K562 (cell line): ENCODE measurements around the gene AP3S2. TPM values are rescaled to one million over a fixed set of nuclear protein-coding genes. Genes with fewer than 3 reads are reported as not detected.
"Not testable (repeated sequence)": the region's sequence is repeated elsewhere in the genome, so short reads cannot be mapped to it uniquely, and the experiment has no call there.

ENCODE experiments used
- ATAC-seq: fragments of 200-7000 bp; cut with Tn5 transposase; 3 replicates; pipeline ENCODE4 v1.9.1; 2020; ENCODE audit warnings: moderate library complexity
- BruUV-seq: library from RNA; stranded (reverse); fragments of 400-500 nt; replicated peaks from 2 replicates; lab custom pipeline; 2021; lab: Mats Ljungman, UMichigan
- CTCF ChIA-PET: fragments of 300-600 bp; formaldehyde crosslinking; extraction: SDS; loops from one replicate; lab custom pipeline; 2021; ENCODE audit warnings: low intra/inter-chr PET ratio; lab: Yijun Ruan, JAX
- POLR2A ChIA-PET: fragments of 300-600, 350-650 bp; sonication (Branson Sonifier 250); formaldehyde crosslinking; extraction: SDS; loops from one replicate; lab custom pipeline; 2021; ENCODE audit warnings: antibody characterized with exemption, inconsistent platforms; lab: Yijun Ruan, JAX
- DNase-seq, 4 experiments: peaks; one replicate each; pipeline versions ENCODE4 v3.0.0 to v3.0.0-alpha.2; 2011 to 2018; ENCODE audit warnings: low spot score in 3 of 4, mixed read lengths in 3 of 4; ENCODE audit errors: extremely low read depth in 1 of 4
- FAIRE-seq: peaks from 2 replicates; lab custom pipeline; 2011; peaks lifted over from hg19 to GRCh38; lab: Jason Lieb, UNC
- H2AFZ ChIP-seq: 2 replicates; pipeline ENCODE4 v1.6.0; 2011; ENCODE audit warnings: low read depth, low read length, control low read depth, inconsistent platforms
- H3K27ac ChIP-seq: fragments of 200-600 bp; 3 replicates; pipeline ENCODE4 v1.8.0; 2011; ENCODE audit warnings: low read depth, mild to moderate bottlenecking, control low read depth, inconsistent platforms, low read length, moderate library complexity, mixed read lengths; ENCODE audit errors: extremely low read depth
- H3K27me3 ChIP-seq, 2 experiments: fragments of 300-600 bp in 1 of 2; 2 replicates in 1 of 2; 3 replicates in 1 of 2; pipeline versions ENCODE4 v1.6.0 to v1.8.0; 2011; ENCODE audit warnings: inconsistent platforms in 2 of 2, low read length in 2 of 2, mild to moderate bottlenecking in 1 of 2, mixed read lengths in 1 of 2, moderate library complexity in 1 of 2; ENCODE audit not compliant: control insufficient read depth in 2 of 2, insufficient read depth in 2 of 2
- H3K36me3 ChIP-seq: fragments of 300-600 bp; 3 replicates; pipeline ENCODE4 v1.8.0; 2011; ENCODE audit warnings: mild to moderate bottlenecking, low read length, inconsistent platforms; ENCODE audit not compliant: control insufficient read depth, insufficient read depth
- H3K4me1 ChIP-seq, 2 experiments: fragments of 200-600 bp in 1 of 2; replicated peaks in 1 of 2; 2 replicates in 1 of 2; 3 replicates in 1 of 2; pipeline versions ENCODE4 v1.5.1 to v1.8.0; 2011; ENCODE audit warnings: inconsistent platforms in 2 of 2, low read length in 2 of 2, mild to moderate bottlenecking in 1 of 2, mixed read lengths in 1 of 2, moderate library complexity in 1 of 2; ENCODE audit not compliant: control insufficient read depth in 2 of 2, insufficient read depth in 2 of 2
- H3K4me2 ChIP-seq: 2 replicates; pipeline ENCODE4 v1.6.1; 2011; ENCODE audit warnings: low read length, control low read depth, inconsistent platforms, mixed read lengths; ENCODE audit not compliant: insufficient read depth
- H3K4me3 ChIP-seq: fragments of 200-600 bp; sonication (generic), shearing (Covaris generic); 2 replicates; pipeline ENCODE4 v1.5.1; 2016; ENCODE audit warnings: control low read depth, inconsistent platforms
- H3K79me2 ChIP-seq: fragments of 200-600 bp; 3 replicates; pipeline ENCODE4 v1.8.0; 2011; ENCODE audit warnings: low read length, inconsistent platforms; ENCODE audit not compliant: control insufficient read depth, insufficient read depth
- H3K9ac ChIP-seq, 2 experiments: 2 replicates each; pipeline versions ENCODE4 v1.6.0 to v1.6.1; 2011; ENCODE audit warnings: low read depth in 2 of 2, low read length in 2 of 2, control low read depth in 1 of 2, inconsistent platforms in 1 of 2, mild to moderate bottlenecking in 1 of 2, mixed read lengths in 1 of 2; ENCODE audit not compliant: insufficient read depth in 1 of 2
- H3K9me1 ChIP-seq: one replicate; pipeline ENCODE4 v1.6.0; 2011; ENCODE audit warnings: inconsistent platforms, mild to moderate bottlenecking, low read length, moderate library complexity; ENCODE audit not compliant: control insufficient read depth, insufficient read depth
- H3K9me3 ChIP-seq: replicated peaks from 2 replicates; pipeline ENCODE4 v1.5.1; 2011; ENCODE audit warnings: low read depth, low read length, inconsistent platforms; ENCODE audit not compliant: control insufficient read depth, insufficient read depth
- H4K20me1 ChIP-seq: replicated peaks from 2 replicates; pipeline ENCODE4 v1.6.1; 2011; ENCODE audit warnings: low read length, inconsistent platforms, mixed read lengths; ENCODE audit not compliant: control insufficient read depth, insufficient read depth
- ARNT ChIP-seq, 2 experiments: fragments of 450-650 bp; IDR thresholded peaks; 2 replicates each; pipeline ENCODE4 v1.6.1; 2016; ENCODE audit warnings: mild to moderate bottlenecking in 1 of 2
- DNMT1 ChIP-seq: fragments of 450-650 bp; IDR thresholded peaks from 2 replicates; pipeline ENCODE4 v1.6.1; 2016; ENCODE audit warnings: antibody characterized with exemption, mild to moderate bottlenecking
- FOXJ2 ChIP-seq: fragments of 200-800 bp; sonication (Bioruptor generic); IDR thresholded peaks from 2 replicates; pipeline ENCODE4 v1.6.1; 2016; ENCODE audit warnings: missing genetic modification characterization, missing compliant biosample characterization
- GABPA ChIP-seq: fragments of 200-800 bp; sonication (Bioruptor generic); conservative IDR thresholded peaks from 2 replicates; pipeline ENCODE4 v1.6.1; 2016; ENCODE audit warnings: low read depth, missing genetic modification characterization, missing compliant biosample characterization
- MBD1 ChIP-seq: fragments of 250-450 bp; sonication (Bioruptor Pico); IDR thresholded peaks from 2 replicates; pipeline ENCODE4 v1.8.0; 2022; ENCODE audit warnings: inconsistent platforms
- MED1 ChIP-seq: sonication (generic); formaldehyde crosslinking; IDR thresholded peaks from 2 replicates; pipeline ENCODE4 v1.8.1; 2023; ENCODE audit warnings: missing genetic modification reagents, borderline replicate concordance
- NFIX ChIP-seq: fragments of 250-450 bp; sonication (Bioruptor Pico); IDR thresholded peaks from 2 replicates; pipeline ENCODE4 v1.4.0; 2020; ENCODE audit warnings: low read depth, mild to moderate bottlenecking, moderate library complexity
- PHF21A ChIP-seq: fragments of 450-650 bp; IDR thresholded peaks from 2 replicates; pipeline ENCODE4 v1.6.1; 2017; ENCODE audit warnings: low read depth, borderline replicate concordance
- TCF3 ChIP-seq: sonication (generic); formaldehyde crosslinking; IDR thresholded peaks from 2 replicates; pipeline ENCODE4 v1.4.0; 2020; ENCODE audit warnings: mild to moderate bottlenecking, missing genetic modification reagents
- TSC22D4 ChIP-seq: fragments of 450-650 bp; IDR thresholded peaks from 2 replicates; pipeline ENCODE4 v1.6.1; 2016; ENCODE audit warnings: missing genetic modification characterization, missing biosample characterization, control low read depth
- WGBS: fragments of 100-300 bp; shearing (Covaris generic); methylation state at CpG from one replicate; pipeline ENCODE4 v1.1.6; 2016; ENCODE audit warnings: low coverage, mixed read lengths; ENCODE audit not compliant: insufficient coverage; ENCODE audit errors: missing lambda C conversion rate; 5-methylcytosine and 5-hydroxymethylcytosine counted together
- in situ Hi-C: fragments of 300-500 bp; cut with MboI; formaldehyde crosslinking; loops from 4 replicates; pipeline ENCODE4 v1.15.0; 2018; ENCODE audit warnings: inconsistent platforms, mixed read lengths
- intact Hi-C: fragments of 100-400 bp; cut with micrococcal nuclease; formaldehyde crosslinking; loops from 2 replicates; pipeline ENCODE4 v1.14.2; 2022
- polyA plus RNA-seq, 8 experiments: library from polyadenylated mRNA; depleted of rRNA in 4 of 8; stranded (reverse) in 5 of 8; unstranded in 3 of 8; fragments of >200 nt; fragmentation: Nextera tagmentation in 2 of 8; fragmentation: Illumina TruSeq in 1 of 8; extraction: Ambion mirVana in 2 of 8; extraction: Trizol in 1 of 8; gene quantifications; 2 replicates each; pipeline versions ENCODE4 v1.2.1 to v1.2.3, GENCODE V29; 2011 to 2014; ENCODE audit warnings: inconsistent platforms in 1 of 8, missing spikeins in 1 of 8
- total RNA-seq, 7 experiments: library from RNA; depleted of rRNA in 6 of 7; stranded (reverse); fragments of >200 nt in 6 of 7; fragmentation: Illumina TruSeq in 2 of 7; extraction: Trizol in 2 of 7; gene quantifications; 2 replicates each; pipeline versions ENCODE4 v1.2.1 to v1.2.3, GENCODE V29; 2011 to 2021; ENCODE audit warnings: low replicate concordance in 1 of 7
- TF ChIP-seq, protein P1 (sequence below): sonication (generic); formaldehyde crosslinking; IDR thresholded peaks from 2 replicates; pipeline ENCODE4 v1.8.1; 2023; ENCODE audit warnings: mild to moderate bottlenecking, missing genetic modification reagents

Gene AP3S2
- total and polyA plus RNA-seq, 9 of the 15 experiments (the other 6 are each of a cell fraction or from before 2014, with no cell fraction given): 16.4 to 54.1 (median 37.4) TPM

DNA sequence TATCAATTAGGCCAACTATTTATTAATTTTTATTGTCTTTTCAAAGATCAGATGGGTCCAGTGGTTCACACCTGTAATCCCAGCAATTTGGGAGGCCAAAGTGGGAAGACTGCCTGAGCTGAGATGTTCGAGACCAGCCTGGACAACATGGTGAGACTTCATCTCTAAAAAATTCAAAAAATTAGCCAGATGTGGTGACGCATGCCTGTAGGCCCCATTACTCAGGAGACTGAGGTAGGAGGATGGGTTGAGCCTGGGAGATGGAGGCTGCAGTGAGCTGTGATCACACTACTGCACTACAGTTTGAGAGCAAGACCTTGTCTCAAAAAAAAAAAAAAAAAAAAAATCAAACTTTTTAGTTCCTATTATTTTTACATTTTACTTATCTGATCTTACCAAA, 8.2 kb downstream of the AP3S2 start:
- BruUV-seq: no TSS peak
- H3K79me2 ChIP-seq: peaks cover 5% of the 10 kb centered on the region; the same call in 1 of the 3 replicates
- TF ChIP-seq PHF21A: no peak
- TF ChIP-seq MBD1 (CRISPR knock-in tag): no peak
- TF ChIP-seq TSC22D4 (tag): no peak
- no peak for TF ChIP-seq MED1
- TF ChIP-seq GABPA (tag): no peak
- no peak for TF ChIP-seq TCF3 (CRISPR knock-in tag)
- TF ChIP-seq FOXJ2 (tag): no peak
- TF ChIP-seq, protein P1, sequence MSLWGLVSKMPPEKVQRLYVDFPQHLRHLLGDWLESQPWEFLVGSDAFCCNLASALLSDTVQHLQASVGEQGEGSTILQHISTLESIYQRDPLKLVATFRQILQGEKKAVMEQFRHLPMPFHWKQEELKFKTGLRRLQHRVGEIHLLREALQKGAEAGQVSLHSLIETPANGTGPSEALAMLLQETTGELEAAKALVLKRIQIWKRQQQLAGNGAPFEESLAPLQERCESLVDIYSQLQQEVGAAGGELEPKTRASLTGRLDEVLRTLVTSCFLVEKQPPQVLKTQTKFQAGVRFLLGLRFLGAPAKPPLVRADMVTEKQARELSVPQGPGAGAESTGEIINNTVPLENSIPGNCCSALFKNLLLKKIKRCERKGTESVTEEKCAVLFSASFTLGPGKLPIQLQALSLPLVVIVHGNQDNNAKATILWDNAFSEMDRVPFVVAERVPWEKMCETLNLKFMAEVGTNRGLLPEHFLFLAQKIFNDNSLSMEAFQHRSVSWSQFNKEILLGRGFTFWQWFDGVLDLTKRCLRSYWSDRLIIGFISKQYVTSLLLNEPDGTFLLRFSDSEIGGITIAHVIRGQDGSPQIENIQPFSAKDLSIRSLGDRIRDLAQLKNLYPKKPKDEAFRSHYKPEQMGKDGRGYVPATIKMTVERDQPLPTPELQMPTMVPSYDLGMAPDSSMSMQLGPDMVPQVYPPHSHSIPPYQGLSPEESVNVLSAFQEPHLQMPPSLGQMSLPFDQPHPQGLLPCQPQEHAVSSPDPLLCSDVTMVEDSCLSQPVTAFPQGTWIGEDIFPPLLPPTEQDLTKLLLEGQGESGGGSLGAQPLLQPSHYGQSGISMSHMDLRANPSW (CRISPR knock-in tag): no peak
- TF ChIP-seq ARNT (IDR thresholded peaks at IDR 0.05): no peak
- TF ChIP-seq NFIX (CRISPR knock-in tag): no peak
- TF ChIP-seq DNMT1: no peak
- WGBS: 100% methylated on average over 2 of the region's 2 CpGs
- no peak overlapping the region for H3K27ac ChIP-seq
- H3K27me3 ChIP-seq: no peaks in the 10 kb centered on the region
- FAIRE-seq (no peak), ATAC-seq (no peak), DNase-seq (no peak)
- H3K36me3 ChIP-seq: peaks cover 53% of the 10 kb centered on the region
- H4K20me1 ChIP-seq: no peaks in the 10 kb centered on the region
- H3K9ac ChIP-seq: no peak overlapping the region
- in situ Hi-C loops (no loop called here), intact Hi-C loops (no loop called here)
- no peak overlapping the region for H3K4me2 ChIP-seq
- no peak overlapping the region for H2AFZ ChIP-seq
- ChIA-PET CTCF (no interaction called here), POLR2A (interaction anchor here (1.3 kb wide), 1 partner anchor 11 kb away, joined by 4 read pairs; no protein-coding TSS in a partner anchor)
- H3K9me1 ChIP-seq: no peaks in the 10 kb centered on the region
- no peak overlapping the region for H3K4me3 ChIP-seq
- H3K4me1 ChIP-seq: no peaks in the 10 kb centered on the region
- no peaks in the 10 kb centered on the region for H3K9me3 ChIP-seq

- CTCF ChIA-PET, H3K4me3 ChIP-seq, H4K20me1 ChIP-seq, H3K27me3 ChIP-seq, DNase-seq, H2AFZ ChIP-seq, H3K9ac ChIP-seq, H3K79me2 ChIP-seq, H3K9me1 ChIP-seq, H3K4me2 ChIP-seq, H3K9me3 ChIP-seq, intact Hi-C loops, H3K4me1 ChIP-seq, BruUV-seq, in situ Hi-C loops, FAIRE-seq, ATAC-seq, H3K27ac ChIP-seq: not testable (repeated sequence)
- WGBS: 63% methylated on average over 3 of the region's 3 CpGs
- POLR2A ChIA-PET: interaction anchor here (0.7 to 1.3 kb wide), 2 partner anchors 10 to 97 kb away, joined by 3 to 4 read pairs; no protein-coding TSS in a partner anchor
- peaks cover 53% of the 10 kb centered on the region for H3K36me3 ChIP-seq
Observed at GRCh38 chr15:89885179-89885578, 8.6 kb downstream of the AP3S2 start.
